ENCODE data around the gene CORIN. TPM values are rescaled to one million over a fixed set of nuclear protein-coding genes. Genes with fewer than 3 reads are reported as not detected.

The CORIN gene
- total and polyA plus RNA-seq, 4 donors, result 0.15 to 9.1 (median 1.0) TPM

Small RNA genes within 50 kb of the gene (small RNA-seq; reads per million reads assigned to genes)
- gene MIR8053 (ENCODE audit: low replicate concordance), result not detected

Other genes starting within 250 kb of the CORIN start
- gene NFXL1, start 76.5 kb upstream of the CORIN start, total RNA-seq, result 10 to 100 TPM; 11.2 to 27.2 TPM
- 1 to 10 TPM; 4.6 to 6.3 TPM for gene NFXL1, start 76.5 kb upstream of the CORIN start, polyA plus RNA-seq
- under 1 TPM; 0.06 to 0.48 TPM for gene CNGA1, start 178.6 kb upstream of the CORIN start, total RNA-seq
- under 1 TPM; 0.14 TPM for gene CNGA1, start 178.6 kb upstream of the CORIN start, polyA plus RNA-seq
- gene NIPAL1, start 178.7 kb upstream of the CORIN start, total RNA-seq, result 1 to 10 TPM; 2.1 to 4.9 TPM
- under 1 TPM; 0.53 to 0.76 TPM for gene NIPAL1, start 178.7 kb upstream of the CORIN start, polyA plus RNA-seq

Data from lung (tissue), 5 donors.